ENCODE measurements around the gene C1QL2.

The C1QL2 gene

DNA sequence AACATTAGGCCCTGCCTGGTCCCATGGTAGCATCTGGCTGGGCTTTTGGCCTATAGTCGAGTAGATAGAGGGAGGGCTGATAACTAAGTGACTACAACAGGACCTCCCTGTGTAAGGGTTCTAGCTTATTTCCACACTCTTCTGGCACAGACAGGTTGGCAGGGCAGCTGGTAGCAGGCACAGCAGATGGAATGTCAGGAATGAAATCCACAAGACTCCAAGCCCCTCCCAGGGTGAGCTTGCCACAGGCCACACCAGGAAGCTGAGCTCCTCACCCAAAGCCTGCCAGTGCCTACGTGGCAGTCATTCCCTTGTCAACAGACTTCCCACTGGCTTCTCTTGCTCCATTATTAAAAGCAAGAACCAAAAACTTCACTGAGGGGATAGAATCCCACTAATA, 20.7 kb upstream of the C1QL2 start:
- DNase-seq (ENCODE audit: low spot score) = no peak

GRCh38 chr2:119178776-119179175, 20.2 kb upstream of the C1QL2 start:
- DNase-seq (ENCODE audit: low spot score) = no peak

GRCh38 chr2:119177838-119178190, 19.3 kb upstream of the C1QL2 start:
- no peak for DNase-seq (ENCODE audit: low spot score)

- no peak for DNase-seq (ENCODE audit: low spot score)
Observed at GRCh38 chr2:119177171-119177837, 18.8 kb upstream of the C1QL2 start.

GRCh38 chr2:119175517-119175916, 17.0 kb upstream of the C1QL2 start:
- no peak for DNase-seq (ENCODE audit: low spot score)

DNA sequence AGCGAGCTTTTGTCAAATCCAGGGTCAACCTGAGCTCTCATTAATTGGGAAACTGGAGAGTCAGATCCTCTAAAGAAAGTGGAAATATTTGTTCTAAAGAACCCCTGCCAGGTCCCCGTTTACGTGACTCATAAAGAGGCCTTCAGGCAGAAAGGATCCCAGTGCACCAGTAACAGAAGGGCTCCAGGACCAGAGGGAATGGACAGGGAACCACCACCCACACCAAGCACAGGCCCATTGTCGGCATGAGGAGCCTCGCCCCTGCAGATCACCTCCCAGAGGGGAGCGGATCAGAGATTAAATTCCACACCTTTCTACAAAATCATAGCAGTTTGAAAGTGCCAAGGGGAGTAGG, 16.4 kb upstream of the C1QL2 start:
- DNase-seq (ENCODE audit: low spot score) = no peak

- no peak for DNase-seq (ENCODE audit: low spot score)
Observed at GRCh38 chr2:119174216-119174992, 15.9 kb upstream of the C1QL2 start.

GRCh38 chr2:119173556-119174060, 15.1 kb upstream of the C1QL2 start:
- no peak for DNase-seq (ENCODE audit: low spot score)

GRCh38 chr2:119170504-119170903, 12.0 kb upstream of the C1QL2 start:
- no peak for DNase-seq (ENCODE audit: low spot score)

DNA sequence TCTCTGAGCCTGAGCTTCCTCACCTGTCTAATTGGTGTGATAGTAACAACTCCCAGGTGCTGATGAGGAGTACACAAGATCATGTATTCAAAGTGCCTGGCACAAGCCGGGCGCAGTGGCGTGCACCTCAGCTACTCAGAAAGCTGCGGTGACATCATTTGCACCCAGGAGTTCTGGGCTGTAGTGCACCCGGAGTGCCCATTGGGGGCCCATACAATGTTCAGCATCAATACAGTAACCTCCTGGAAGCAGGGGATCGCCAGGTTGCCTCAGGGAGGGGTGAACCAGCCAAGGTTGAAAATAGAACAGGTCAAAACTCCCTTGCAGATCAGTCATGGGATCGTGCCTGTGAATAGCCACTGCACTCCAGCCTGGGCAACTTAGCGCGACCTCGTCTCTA, 11.2 kb upstream of the C1QL2 start:
- DNase-seq (ENCODE audit: low spot score) = no peak

- DNase-seq (ENCODE audit: low spot score) = no peak
Observed at GRCh38 chr2:119160361-119160990, 1.9 kb upstream of the C1QL2 start.

GRCh38 chr2:119157850-119158511, 570 bp downstream of the C1QL2 start:
- DNase-seq (ENCODE audit: low spot score) = no peak

- DNase-seq (ENCODE audit: low spot score) = no peak
Observed at GRCh38 chr2:119156891-119157773, 1.4 kb downstream of the C1QL2 start.

DNA sequence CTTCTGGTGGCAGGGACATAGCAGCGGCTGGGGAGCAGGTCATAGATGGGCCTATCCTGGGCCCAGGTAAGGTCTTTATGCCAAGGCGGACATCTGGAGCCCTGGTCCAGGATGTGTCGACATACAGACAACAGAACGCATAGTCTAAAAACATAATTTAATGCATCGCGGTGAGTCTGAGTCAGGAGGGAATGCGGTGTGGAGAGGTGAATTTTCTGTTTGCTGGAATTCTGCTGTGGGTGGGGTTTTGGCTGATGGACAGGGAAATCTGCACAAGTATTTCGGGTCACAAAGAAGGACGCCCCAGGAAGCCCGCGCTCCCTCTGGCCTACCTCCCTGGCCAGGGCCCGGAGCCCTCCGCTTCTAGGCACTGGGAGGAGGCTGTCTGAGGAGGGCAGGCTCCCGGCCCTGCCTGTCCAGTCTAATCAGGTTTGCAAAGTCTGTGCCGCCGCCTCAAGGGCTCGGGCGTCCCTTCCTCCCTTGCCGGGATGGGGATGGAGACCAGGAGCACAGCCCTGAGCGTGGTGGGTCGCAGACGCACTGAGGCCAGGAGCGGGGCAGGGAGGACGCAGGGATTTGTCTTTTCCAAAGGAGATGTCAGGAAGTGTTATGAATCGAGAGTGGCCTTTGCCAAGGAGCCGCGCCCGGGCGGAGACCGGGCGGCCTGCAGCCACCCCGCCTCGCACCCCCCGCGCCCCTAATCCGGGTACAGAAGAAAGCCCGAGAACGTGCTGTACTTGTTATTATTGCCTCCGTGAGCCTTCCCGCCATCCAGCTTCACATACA, 2.3 kb downstream of the C1QL2 start:
- DNase-seq (ENCODE audit: low spot score) = no peak

DNA sequence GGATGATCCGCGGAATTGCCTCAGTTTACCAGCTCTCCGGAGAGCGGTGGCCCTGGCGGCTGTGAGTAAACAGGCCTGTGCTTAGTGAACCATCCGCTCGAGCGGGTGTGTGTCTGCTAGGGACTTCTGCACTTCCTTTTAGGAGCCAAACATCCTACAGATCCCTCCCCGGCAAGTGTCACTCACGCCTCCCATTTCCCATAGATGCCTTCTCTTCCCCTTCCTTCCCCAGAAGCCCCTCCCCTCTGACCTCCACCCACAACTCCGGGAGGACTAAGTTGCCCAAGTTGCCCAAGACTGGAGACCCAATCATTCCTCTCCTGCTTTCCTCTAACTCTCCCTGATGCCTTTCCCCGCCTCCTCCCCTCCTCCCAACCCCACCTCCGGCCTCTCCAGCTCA, 2.9 kb downstream of the C1QL2 start:
- DNase-seq (ENCODE audit: low spot score) = no peak

DNA sequence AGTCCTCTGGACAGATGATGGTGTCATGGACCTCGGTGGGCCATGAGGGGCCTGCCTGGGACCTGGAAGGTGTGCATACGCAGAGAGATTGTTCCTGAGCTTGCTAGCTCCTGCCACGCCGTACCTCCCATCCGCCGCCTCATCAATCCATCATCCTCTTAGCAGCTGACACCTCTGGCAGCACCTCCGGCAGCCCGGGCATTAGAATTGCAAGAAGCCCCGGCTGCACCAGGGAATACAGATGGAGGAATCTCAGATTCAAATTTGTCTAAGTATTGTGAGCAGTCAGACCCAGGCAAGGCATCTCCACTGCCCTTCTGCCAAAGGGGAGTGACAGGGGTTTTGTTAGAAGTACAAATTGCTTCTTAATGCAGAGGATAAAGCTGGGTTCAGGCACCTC, 4.5 kb downstream of the C1QL2 start:
- no peak for DNase-seq (ENCODE audit: low spot score)

DNA sequence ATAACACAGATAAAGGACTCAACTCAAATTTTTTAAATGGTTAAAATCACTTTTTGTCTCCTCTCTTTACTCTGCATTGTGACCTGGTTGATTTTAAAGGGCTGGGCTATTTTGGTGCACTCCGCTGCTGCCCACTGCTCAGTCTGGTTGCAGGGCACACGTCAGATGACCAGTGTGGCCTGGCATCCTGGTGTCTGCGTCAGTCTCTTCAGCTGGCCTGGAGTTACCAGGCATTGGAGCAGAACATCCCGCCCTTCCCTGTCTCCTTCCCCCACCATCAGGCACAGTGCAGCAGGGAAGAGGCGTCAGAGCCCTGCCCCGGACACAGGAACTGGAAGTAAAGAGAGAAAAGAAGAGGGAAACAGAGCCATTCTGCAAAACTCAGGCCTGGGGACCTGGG, 8.9 kb downstream of the C1QL2 start:
- DNase-seq (ENCODE audit: low spot score) = no peak

GRCh38 chr2:119147776-119148715, 10.5 kb downstream of the C1QL2 start:
- peak; percentile 50 for DNase-seq (ENCODE audit: low spot score)

- DNase-seq (ENCODE audit: low spot score) = no peak
Observed at GRCh38 chr2:119144806-119145205, 13.7 kb downstream of the C1QL2 start.

DNA sequence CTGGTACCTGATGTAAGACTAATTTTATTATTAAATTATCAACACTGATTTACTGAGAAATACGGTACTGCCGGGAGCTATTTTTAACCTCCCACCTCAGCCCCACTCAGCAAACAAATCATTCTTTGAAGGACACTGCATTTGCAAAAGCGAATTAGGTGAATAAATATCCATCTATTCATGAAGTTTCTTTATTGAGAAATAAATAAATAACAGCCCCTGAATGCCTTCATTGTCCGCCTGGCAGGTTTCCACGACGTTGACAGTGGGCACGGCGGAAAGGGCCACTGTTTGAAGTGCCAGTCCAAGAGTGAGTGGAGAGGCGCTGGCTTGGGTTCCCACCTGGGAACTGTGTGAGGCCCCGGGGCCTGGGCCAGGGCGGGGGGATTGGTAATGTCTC, 15.7 kb downstream of the C1QL2 start:
- DNase-seq (ENCODE audit: low spot score) = peak; percentile 45

All from putamen (tissue), 1 donor.